Measurements from ENCODE around the gene PHAF1. TPM values are rescaled to one million over a fixed set of nuclear protein-coding genes. Genes with fewer than 3 reads are reported as not detected.

Gene PHAF1
- total and polyA plus RNA-seq, 9 of the 15 experiments (the other 6 are each of a cell fraction or from before 2014, with no cell fraction given) = 5.1 to 25.4 (median 13.8) TPM

DNA sequence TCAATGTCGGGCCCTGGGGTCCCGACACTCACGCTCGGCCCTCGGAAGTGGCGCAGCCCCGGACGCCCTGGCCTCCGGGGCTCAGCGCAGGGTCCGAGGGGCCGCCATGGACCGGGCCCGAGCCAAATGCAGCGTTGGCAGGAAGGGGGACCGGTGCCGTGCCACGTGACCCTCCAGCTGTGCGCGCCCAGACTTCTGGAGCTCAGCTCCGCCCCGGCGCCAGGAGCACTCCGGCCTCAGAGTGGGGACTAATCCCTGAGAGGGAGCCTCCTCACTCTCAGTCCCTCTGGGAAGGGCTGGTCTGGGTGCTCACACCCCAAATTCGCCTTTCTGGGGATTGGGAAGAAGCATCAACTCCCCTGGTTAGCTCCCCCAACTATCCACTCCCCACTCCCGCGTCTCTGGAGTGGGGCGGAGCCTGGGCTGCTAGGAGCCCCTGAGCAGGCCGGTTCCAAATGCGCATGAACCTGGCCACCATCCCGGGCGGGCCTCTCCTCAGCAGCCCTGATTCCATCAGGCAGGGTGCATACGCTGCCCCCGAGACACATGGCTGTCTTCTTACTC lies 41.2 kb downstream of the PHAF1 start, which contains the start of gene B3GNT9:
Gene B3GNT9 (minus strand): TSS at position 166 of the 564 bp plus-strand sequence. CDS start 513 bp downstream, outside the sequence.
- in situ Hi-C loops (cut with MboI) = loop anchor here (25.0 kb wide), 1 partner anchor 189 kb away; the partner anchor contains the start of gene CES3
- ChIA-PET CTCF (ENCODE audit: low intra/inter-chr PET ratio) (interaction anchor here (0.5 kb wide), 1 partner anchor 13 kb away, joined by 4 read pairs; the partner anchor contains the start of gene HSF4), POLR2A (interaction anchor here (0.6 to 1.7 kb wide), 4 partner anchors 9 to 167 kb away, joined by 3 to 6 read pairs (median 4); no protein-coding TSS in a partner anchor)
- Histone ChIP-seq H3K4me2 (ENCODE audit: insufficient read depth, low read length) (peak within 1 kb of the TSS; percentile 49), H3K9ac (ENCODE audit: insufficient read depth in 1 of 2, low read depth in 2 of 2, low read length in 2 of 2) (peak within 1 kb of the TSS in 1 of 2 experiments; percentile 41; a peak in 3 of 4 replicates), H3K27me3 (ENCODE audit: control insufficient read depth in 2 of 2, insufficient read depth in 2 of 2, low read length in 2 of 2) (no peaks in the 10 kb centered on the region), H2AFZ (ENCODE audit: low read depth, low read length) (peak within 1 kb of the TSS; percentile 62; the same call in 1 of the 2 replicates), H3K4me1 (replicated peaks in 1 of 2; ENCODE audit: control insufficient read depth in 2 of 2, insufficient read depth in 2 of 2, low read length in 2 of 2) (peaks cover 3 to 41% of the 10 kb centered on the region in 2 experiments; a peak in 4 of 5 replicates), H3K4me3 (peak within 1 kb of the TSS; percentile 37), H3K9me3 (replicated peaks; ENCODE audit: control insufficient read depth, insufficient read depth, low read depth, low read length) (no peaks in the 10 kb centered on the region), H3K36me3 (ENCODE audit: control insufficient read depth, insufficient read depth, low read length) (peaks cover 31% of the 10 kb centered on the region; the same call in 2 of the 3 replicates), H3K9me1 (ENCODE audit: control insufficient read depth, insufficient read depth, low read length) (no peaks in the 10 kb centered on the region), H4K20me1 (replicated peaks; ENCODE audit: control insufficient read depth, insufficient read depth, low read length) (peaks cover 7% of the 10 kb centered on the region), H3K79me2 (ENCODE audit: control insufficient read depth, insufficient read depth, low read length) (no peaks in the 10 kb centered on the region), H3K27ac (ENCODE audit: extremely low read depth, low read depth, low read length) (no peak within 1 kb of the TSS)
- no TSS peak for BruUV-seq (replicated peaks)
- DNase-seq (ENCODE audit: extremely low read depth in 1 of 4, low spot score in 3 of 4) = peak; percentile 43 to 52 (median 48)
- 46% methylated on average over 21 of the region's 34 CpGs for WGBS (ENCODE audit: insufficient coverage, low coverage, missing lambda C conversion rate)
- FAIRE-seq = no peak
- intact Hi-C loops (cut with micrococcal nuclease) = no loop called here
- peak; percentile 53 for ATAC-seq
- TF ChIP-seq TFE3 (CRISPR knock-in tag; IDR thresholded peaks at IDR 0.05) = peak; percentile 30; the same call in 1 of the 2 replicates
- TF ChIP-seq PHF8 (IDR thresholded peaks at IDR 0.05; ENCODE audit: borderline replicate concordance, low read length) = no peak
- TF ChIP-seq, protein P1, sequence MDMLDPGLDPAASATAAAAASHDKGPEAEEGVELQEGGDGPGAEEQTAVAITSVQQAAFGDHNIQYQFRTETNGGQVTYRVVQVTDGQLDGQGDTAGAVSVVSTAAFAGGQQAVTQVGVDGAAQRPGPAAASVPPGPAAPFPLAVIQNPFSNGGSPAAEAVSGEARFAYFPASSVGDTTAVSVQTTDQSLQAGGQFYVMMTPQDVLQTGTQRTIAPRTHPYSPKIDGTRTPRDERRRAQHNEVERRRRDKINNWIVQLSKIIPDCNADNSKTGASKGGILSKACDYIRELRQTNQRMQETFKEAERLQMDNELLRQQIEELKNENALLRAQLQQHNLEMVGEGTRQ (CRISPR knock-in tag; IDR thresholded peaks at IDR 0.05) = peak; percentile 78
- TF ChIP-seq SMAD4 (CRISPR knock-in tag; conservative IDR thresholded peaks at IDR 0.05) = peak; percentile 43; the same call in 1 of the 2 replicates
- no peak for TF ChIP-seq ZNF146 (CRISPR knock-in tag; IDR thresholded peaks at IDR 0.05; ENCODE audit: unreplicated experiment)
- TF ChIP-seq, protein P2, sequence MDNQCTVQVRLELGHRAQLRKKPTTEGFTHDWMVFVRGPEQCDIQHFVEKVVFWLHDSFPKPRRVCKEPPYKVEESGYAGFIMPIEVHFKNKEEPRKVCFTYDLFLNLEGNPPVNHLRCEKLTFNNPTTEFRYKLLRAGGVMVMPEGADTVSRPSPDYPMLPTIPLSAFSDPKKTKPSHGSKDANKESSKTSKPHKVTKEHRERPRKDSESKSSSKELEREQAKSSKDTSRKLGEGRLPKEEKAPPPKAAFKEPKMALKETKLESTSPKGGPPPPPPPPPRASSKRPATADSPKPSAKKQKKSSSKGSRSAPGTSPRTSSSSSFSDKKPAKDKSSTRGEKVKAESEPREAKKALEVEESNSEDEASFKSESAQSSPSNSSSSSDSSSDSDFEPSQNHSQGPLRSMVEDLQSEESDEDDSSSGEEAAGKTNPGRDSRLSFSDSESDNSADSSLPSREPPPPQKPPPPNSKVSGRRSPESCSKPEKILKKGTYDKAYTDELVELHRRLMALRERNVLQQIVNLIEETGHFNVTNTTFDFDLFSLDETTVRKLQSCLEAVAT (IDR thresholded peaks at IDR 0.05) = no peak
- no peak for TF ChIP-seq NR1H2 (CRISPR knock-in tag; IDR thresholded peaks at IDR 0.05)
- TF ChIP-seq MCM5 (IDR thresholded peaks at IDR 0.05; ENCODE audit: low read depth) = no peak
- TF ChIP-seq HDAC1 (IDR thresholded peaks at IDR 0.05) = 0 out of 4 replicates have a peak, but pooled peaks of 1 of the 2 experiments have one; percentile 42
- no peak for TF ChIP-seq MXD1 (CRISPR knock-in tag; IDR thresholded peaks at IDR 0.05; ENCODE audit: borderline replicate concordance, poor library complexity, severe bottlenecking)
- TF ChIP-seq ZNF699 (CRISPR knock-in tag; IDR thresholded peaks at IDR 0.05; ENCODE audit: insufficient replicate concordance) = no peak
- no peak for TF ChIP-seq ETV6 (IDR thresholded peaks at IDR 0.05; ENCODE audit: borderline replicate concordance in 1 of 2, low read depth in 2 of 2, low read length in 1 of 2)
- no peak for TF ChIP-seq ETV6 (CRISPR knock-in tag; IDR thresholded peaks at IDR 0.05; ENCODE audit: borderline replicate concordance)
- TF ChIP-seq BHLHE40 (IDR thresholded peaks at IDR 0.05; ENCODE audit: low read length) = peak; percentile 27; the same call in 1 of the 2 replicates
- TF ChIP-seq ZNF175 (CRISPR knock-in tag; IDR thresholded peaks at IDR 0.05; ENCODE audit: low read depth) = no peak
- no peak for TF ChIP-seq ZNF830 (CRISPR knock-in tag; IDR thresholded peaks at IDR 0.05)
- TF ChIP-seq ESRRA (IDR thresholded peaks at IDR 0.05; ENCODE audit: borderline replicate concordance, low read depth) = no peak
- TF ChIP-seq RHOXF2B (CRISPR knock-in tag; conservative IDR thresholded peaks at IDR 0.05) = no peak

Measured in K562 (cell line).